GM12872 (cell line): Measurements from ENCODE around the gene IFI35.

Experiments
- CTCF ChIP-seq: IDR thresholded peaks from 3 replicates; pipeline ENCODE4 v1.5.1; 2011; ENCODE audit warnings: low read depth, mild to moderate bottlenecking, low read length, moderate library complexity; ENCODE audit not compliant: insufficient read depth

Gene IFI35

DNA sequence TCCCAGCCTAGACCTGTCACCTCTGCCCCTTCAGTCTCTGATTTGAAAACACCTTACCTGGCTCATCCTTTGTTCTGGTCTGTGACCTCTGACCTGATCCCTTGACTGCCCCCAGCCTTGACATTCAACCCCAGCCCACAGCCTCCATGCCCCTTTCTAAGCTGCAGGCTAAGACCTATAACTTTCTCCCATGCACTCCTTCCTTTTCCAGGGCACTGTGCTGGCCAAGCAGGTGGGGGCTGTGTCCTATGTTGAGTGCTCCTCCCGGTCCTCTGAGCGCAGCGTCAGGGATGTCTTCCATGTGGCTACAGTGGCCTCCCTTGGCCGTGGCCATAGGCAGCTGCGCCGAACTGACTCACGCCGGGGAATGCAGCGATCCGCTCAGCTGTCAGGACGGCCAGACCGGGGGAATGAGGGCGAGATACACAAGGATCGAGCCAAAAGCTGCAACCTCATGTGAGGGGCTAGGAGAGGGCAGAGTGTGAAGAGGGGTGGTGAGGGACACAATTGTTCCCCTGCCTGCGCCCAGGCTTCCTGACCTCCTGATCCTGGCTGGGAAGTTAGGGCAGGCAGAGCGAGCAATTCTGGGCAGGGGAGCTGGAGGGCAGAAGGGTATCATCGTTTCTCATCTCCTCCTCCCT, 21.8 kb downstream of the IFI35 start:
- no peak for TF ChIP-seq CTCF

- TF ChIP-seq CTCF, result no peak
Observed at GRCh38 chr17:43030137-43030767, 23.7 kb downstream of the IFI35 start.

GRCh38 chr17:43031666-43032065, 25.1 kb downstream of the IFI35 start:
- no peak for TF ChIP-seq CTCF

DNA sequence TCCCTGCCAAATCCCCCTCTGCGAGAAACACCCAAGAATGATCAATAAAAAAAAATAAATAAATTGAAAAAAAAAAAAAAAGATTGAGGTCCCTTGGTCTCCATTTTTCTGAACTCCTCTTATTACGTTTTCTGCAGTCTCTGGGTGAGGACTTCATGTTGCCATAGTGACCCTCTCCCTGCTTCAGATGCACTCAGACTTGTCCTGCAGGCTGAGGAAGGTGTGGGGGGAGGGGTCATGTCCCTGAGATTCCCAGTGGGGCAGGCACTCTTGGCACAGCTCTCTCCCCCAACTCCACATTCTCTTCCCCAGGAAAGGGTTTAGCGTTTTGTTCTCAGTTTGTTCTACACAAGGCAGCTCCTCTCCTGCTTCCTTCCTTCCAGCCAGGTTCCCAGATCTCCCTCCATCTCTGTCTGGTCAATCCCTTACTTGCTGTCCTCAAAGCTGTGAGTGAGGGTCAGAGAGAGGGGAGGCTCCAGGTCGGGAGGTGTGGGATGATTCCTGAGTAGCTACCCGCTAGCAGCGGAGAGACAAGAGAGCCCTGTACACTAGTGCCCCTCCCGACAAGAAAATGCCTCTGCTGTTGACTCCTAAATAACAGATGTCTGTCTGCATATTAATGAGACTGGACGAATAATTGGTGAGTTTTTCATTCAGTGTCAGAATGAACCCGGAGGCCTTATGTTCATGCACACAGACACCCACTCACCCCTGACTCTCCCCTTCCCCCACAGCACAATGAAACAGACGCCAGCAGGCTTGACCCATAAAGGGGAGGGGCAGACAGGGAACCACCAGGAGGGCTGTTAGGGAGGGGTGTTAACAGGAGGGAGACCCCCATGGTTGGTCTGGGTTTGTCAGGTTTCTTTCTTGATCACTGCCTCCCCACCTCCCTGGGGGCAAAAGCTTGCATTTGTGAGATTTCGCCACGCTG, 27.6 kb downstream of the IFI35 start:
- no peak for TF ChIP-seq CTCF

DNA sequence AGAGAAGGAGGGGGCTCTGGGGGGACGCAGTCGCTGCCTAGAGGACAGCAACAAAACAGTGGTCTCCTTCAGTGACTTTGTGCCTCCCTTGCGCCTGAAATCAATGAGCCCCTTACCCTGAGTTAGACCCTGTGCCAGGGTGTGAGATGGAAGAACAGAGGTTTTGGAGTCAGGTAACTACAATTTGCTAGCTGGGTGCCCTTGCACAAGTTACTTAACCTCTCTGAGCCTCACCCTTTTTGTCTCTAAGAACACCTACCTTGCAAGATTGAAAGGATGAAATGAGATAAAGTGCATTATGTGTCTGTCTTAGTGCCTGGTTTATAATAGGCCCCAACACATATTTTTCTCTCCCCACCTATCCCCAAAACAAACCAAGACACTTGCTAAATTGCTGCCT, 28.3 kb downstream of the IFI35 start:
- no peak for TF ChIP-seq CTCF

DNA sequence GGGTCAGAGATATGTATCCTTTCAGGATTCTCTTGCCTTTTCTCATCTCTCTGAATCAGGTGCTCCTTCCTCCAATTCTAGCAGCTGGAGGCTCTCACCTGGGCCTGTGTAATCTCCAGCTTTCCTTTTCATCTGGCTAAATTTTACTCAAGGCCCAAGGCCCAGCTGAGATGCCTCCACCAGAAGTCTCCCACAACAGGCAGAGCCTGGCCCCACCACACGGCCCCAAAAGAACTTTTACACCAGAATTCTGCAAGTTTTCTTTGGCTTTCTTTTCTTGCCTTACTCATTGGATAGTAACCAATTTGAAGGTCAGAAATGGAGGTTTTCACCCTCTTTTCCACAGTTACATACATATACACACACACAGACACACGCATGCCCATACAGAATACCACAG, 33.1 kb downstream of the IFI35 start:
- TF ChIP-seq CTCF, result no peak

- TF ChIP-seq CTCF, result no peak
Observed at GRCh38 chr17:43040655-43041054, 34.1 kb downstream of the IFI35 start.
